ENCODE data around the gene PODXL2.

GRCh38 chr3:127722091-127722784 lies 93.3 kb downstream of the PODXL2 start:
- TF ChIP-seq, protein P1, sequence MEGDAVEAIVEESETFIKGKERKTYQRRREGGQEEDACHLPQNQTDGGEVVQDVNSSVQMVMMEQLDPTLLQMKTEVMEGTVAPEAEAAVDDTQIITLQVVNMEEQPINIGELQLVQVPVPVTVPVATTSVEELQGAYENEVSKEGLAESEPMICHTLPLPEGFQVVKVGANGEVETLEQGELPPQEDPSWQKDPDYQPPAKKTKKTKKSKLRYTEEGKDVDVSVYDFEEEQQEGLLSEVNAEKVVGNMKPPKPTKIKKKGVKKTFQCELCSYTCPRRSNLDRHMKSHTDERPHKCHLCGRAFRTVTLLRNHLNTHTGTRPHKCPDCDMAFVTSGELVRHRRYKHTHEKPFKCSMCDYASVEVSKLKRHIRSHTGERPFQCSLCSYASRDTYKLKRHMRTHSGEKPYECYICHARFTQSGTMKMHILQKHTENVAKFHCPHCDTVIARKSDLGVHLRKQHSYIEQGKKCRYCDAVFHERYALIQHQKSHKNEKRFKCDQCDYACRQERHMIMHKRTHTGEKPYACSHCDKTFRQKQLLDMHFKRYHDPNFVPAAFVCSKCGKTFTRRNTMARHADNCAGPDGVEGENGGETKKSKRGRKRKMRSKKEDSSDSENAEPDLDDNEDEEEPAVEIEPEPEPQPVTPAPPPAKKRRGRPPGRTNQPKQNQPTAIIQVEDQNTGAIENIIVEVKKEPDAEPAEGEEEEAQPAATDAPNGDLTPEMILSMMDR (IDR thresholded peaks at IDR 0.05; ENCODE audit: insufficient read depth, low read depth, low read length), result no peak
- no peak for TF ChIP-seq EZH2 (IDR thresholded peaks at IDR 0.05; ENCODE audit: insufficient read depth, low read length)

Measured in astrocyte (in vitro differentiated cells and primary cell).